Hepatocyte (in vitro differentiated cells): ENCODE data around the gene CNIH2. TPM values are rescaled to one million over a fixed set of nuclear protein-coding genes. Genes with fewer than 3 reads are reported as not detected.

ENCODE experiments used
- DNase-seq: peaks from one replicate; pipeline ENCODE4 v3.0.0-alpha.2; 2016; ENCODE audit warnings: low spot score
- H2AFZ ChIP-seq: fragments of 200-600 bp; sonication (generic); 2 replicates; pipeline ENCODE4 v1.6.0; 2016; ENCODE audit warnings: antibody characterized with exemption, mild to moderate bottlenecking
- H3K27ac ChIP-seq: fragments of 200-600 bp; sonication (generic); 2 replicates; pipeline ENCODE4 v1.5.1; 2016; ENCODE audit warnings: mild to moderate bottlenecking
- H3K27me3 ChIP-seq: fragments of 200-600 bp; sonication (generic); 2 replicates; pipeline ENCODE4 v1.6.1; 2016
- H3K36me3 ChIP-seq: fragments of 200-600 bp; sonication (generic); replicated peaks from 2 replicates; pipeline ENCODE4 v1.5.1; 2016; ENCODE audit warnings: low read depth; ENCODE audit not compliant: insufficient read depth
- H3K4me1 ChIP-seq: fragments of 200-600 bp; sonication (generic); 2 replicates; pipeline ENCODE4 v1.5.1; 2016; ENCODE audit warnings: mild to moderate bottlenecking, moderate library complexity; ENCODE audit not compliant: insufficient read depth
- H3K4me2 ChIP-seq: fragments of 200-600 bp; sonication (generic); 2 replicates; pipeline ENCODE4 v1.6.0; 2016
- H3K4me3 ChIP-seq: fragments of 200-600 bp; sonication (generic); 2 replicates; pipeline ENCODE4 v1.5.1; 2016; ENCODE audit warnings: mild to moderate bottlenecking
- H3K79me2 ChIP-seq: fragments of 200-600 bp; sonication (generic); 2 replicates; pipeline ENCODE4 v1.6.0; 2017; ENCODE audit warnings: mild to moderate bottlenecking
- H3K9me2 ChIP-seq: fragments of 200-600 bp; sonication (generic); replicated peaks from 2 replicates; pipeline ENCODE4 v1.6.0; 2017; ENCODE audit warnings: mild to moderate bottlenecking; ENCODE audit not compliant: insufficient read depth
- H3K9me3 ChIP-seq: fragments of 200-600 bp; sonication (generic); 2 replicates; pipeline ENCODE4 v1.5.1; 2016; ENCODE audit warnings: low read depth, mild to moderate bottlenecking
- H4K20me1 ChIP-seq: fragments of 200-600 bp; sonication (generic); 2 replicates; pipeline ENCODE4 v1.6.0; 2016; ENCODE audit warnings: mild to moderate bottlenecking; ENCODE audit not compliant: insufficient read depth, poor library complexity, severe bottlenecking
- CTCF ChIP-seq: fragments of 200-600 bp; sonication (generic); IDR thresholded peaks from 2 replicates; pipeline ENCODE4 v1.5.1; 2016; ENCODE audit warnings: antibody characterized with exemption, mild to moderate bottlenecking; ENCODE audit not compliant: poor library complexity
- EZH2 ChIP-seq: fragments of 200-600 bp; sonication (generic); IDR thresholded peaks from 2 replicates; pipeline ENCODE4 v1.6.1; 2016; ENCODE audit warnings: antibody characterized with exemption, mild to moderate bottlenecking, borderline replicate concordance
- EZH2phosphoT487 ChIP-seq: fragments of 200-600 bp; sonication (generic); IDR thresholded peaks from one replicate; pipeline ENCODE4 v1.6.1; 2018; ENCODE audit warnings: antibody characterized with exemption, mild to moderate bottlenecking, low read depth, moderate library complexity; ENCODE audit not compliant: unreplicated experiment, severe bottlenecking
- WGBS: methylation state at CpG from one replicate; pipeline ENCODE4 v1.1.6; 2016; ENCODE audit warnings: low lambda C conversion rate; ENCODE audit errors: missing lambda C conversion rate; 5-methylcytosine and 5-hydroxymethylcytosine counted together
- polyA plus RNA-seq: library from polyadenylated mRNA; unstranded; fragments of >200 nt; fragmentation: Nextera tagmentation; extraction: Ambion mirVana; gene quantifications from 2 replicates; pipeline ENCODE4 v1.2.1, GENCODE V29; 2016
- total RNA-seq: library from RNA; depleted of rRNA; stranded (reverse); fragments of >200 nt; gene quantifications from 2 replicates; pipeline ENCODE4 v1.2.3, GENCODE V29; 2014

CNIH2 gene
- total and polyA plus RNA-seq, 2 experiments from 2014 or later, result 1.7 to 6.2 TPM

GRCh38 chr11:66259225-66259624 is 18.8 kb upstream of the CNIH2 start:
- Histone ChIP-seq H3K4me3 (no peak overlapping the region), H3K4me2 (peak overlapping the region; percentile 98), H3K27ac (no peak overlapping the region), H3K9me2 (no peaks in the 10 kb centered on the region), H3K4me1 (peaks cover 8% of the 10 kb centered on the region), H3K79me2 (peaks cover 17% of the 10 kb centered on the region), H3K9me3 (no peaks in the 10 kb centered on the region), H2AFZ (no peak overlapping the region), H3K27me3 (no peaks in the 10 kb centered on the region), H4K20me1 (peaks cover 8% of the 10 kb centered on the region), H3K36me3 (no peaks in the 10 kb centered on the region)
- no peak for TF ChIP-seq EZH2
- WGBS, result 98% methylated on average over 2 of the region's 2 CpGs
- no peak for DNase-seq

- H3K36me3 ChIP-seq, result no peaks in the 10 kb centered on the region
Measured at GRCh38 chr11:66259956-66260355, 18.0 kb upstream of the CNIH2 start.

GRCh38 chr11:66261578-66261977 is 16.4 kb upstream of the CNIH2 start:
- Histone ChIP-seq H3K4me3 (no peak overlapping the region), H3K9me3 (no peaks in the 10 kb centered on the region), H3K4me1 (peaks cover 8% of the 10 kb centered on the region), H3K79me2 (peaks cover 17% of the 10 kb centered on the region), H3K36me3 (no peaks in the 10 kb centered on the region), H3K9me2 (no peaks in the 10 kb centered on the region), H3K4me2 (no peak overlapping the region), H3K27ac (no peak overlapping the region), H4K20me1 (peaks cover 8% of the 10 kb centered on the region), H2AFZ (no peak overlapping the region), H3K27me3 (no peaks in the 10 kb centered on the region)
- DNase-seq, result no peak
- WGBS, result 98% methylated on average over 15 of the region's 16 CpGs
- TF ChIP-seq EZH2phosphoT487 (no peak), CTCF (no peak), EZH2 (no peak)

More at GRCh38 chr11:66259956-66260355, 18.0 kb upstream of the CNIH2 start:
- no peak overlapping the region for H3K4me3 ChIP-seq
- H3K4me2 ChIP-seq, result no peak overlapping the region
- H3K79me2 ChIP-seq, result peaks cover 17% of the 10 kb centered on the region
- no peak for DNase-seq
- peaks cover 8% of the 10 kb centered on the region for H3K4me1 ChIP-seq
- no peaks in the 10 kb centered on the region for H3K9me3 ChIP-seq
- peaks cover 8% of the 10 kb centered on the region for H4K20me1 ChIP-seq
- H3K27me3 ChIP-seq, result no peaks in the 10 kb centered on the region
- H2AFZ ChIP-seq, result no peak overlapping the region
- H3K9me2 ChIP-seq, result no peaks in the 10 kb centered on the region
- 97% methylated on average over 4 of the region's 4 CpGs for WGBS
- no peak overlapping the region for H3K27ac ChIP-seq
- TF ChIP-seq CTCF, result no peak
- no peak for TF ChIP-seq EZH2phosphoT487
- no peak for TF ChIP-seq EZH2

- WGBS, result 100% methylated on average over 5 of the region's 5 CpGs
- no peak for TF ChIP-seq EZH2
- TF ChIP-seq CTCF, result no peak
- TF ChIP-seq EZH2phosphoT487, result no peak
- H3K79me2 ChIP-seq, result peaks cover 17% of the 10 kb centered on the region
- H3K27me3 ChIP-seq, result no peaks in the 10 kb centered on the region
- H2AFZ ChIP-seq, result no peak overlapping the region
- H4K20me1 ChIP-seq, result peaks cover 8% of the 10 kb centered on the region
- no peak overlapping the region for H3K27ac ChIP-seq
- no peak overlapping the region for H3K4me3 ChIP-seq
- no peak overlapping the region for H3K4me2 ChIP-seq
- no peaks in the 10 kb centered on the region for H3K9me2 ChIP-seq
- no peak for DNase-seq
- H3K9me3 ChIP-seq, result no peaks in the 10 kb centered on the region
- peaks cover 10% of the 10 kb centered on the region for H3K4me1 ChIP-seq
- no peaks in the 10 kb centered on the region for H3K36me3 ChIP-seq
Measured at GRCh38 chr11:66262191-66262590, 15.8 kb upstream of the CNIH2 start.
